Heart left ventricle (tissue), 16 donors: Measurements from ENCODE around the gene DOK7. TPM values are rescaled to one million over a fixed set of nuclear protein-coding genes. Genes with fewer than 3 reads are reported as not detected.
A peak's percentile ranks its signal among the peaks of the same experiment; 100 is the strongest.

Experiments
- ATAC-seq, 4 donors: fragments of 200-7000 bp; cut with Tn5 transposase; one replicate each; pipeline ENCODE4 v1.9.1; 2020 to 2022; ENCODE audit warnings: moderate library complexity in 4 of 4, mild to moderate bottlenecking in 3 of 4, moderate number of reproducible peaks in 1 of 4
- DNase-seq, 5 donors: peaks; one replicate each; pipeline ENCODE4 v3.0.0-alpha.2; 2020
- H3K27ac ChIP-seq, 12 donors: fragments of 200-600 bp; sonication (generic) in 4 of 12; one replicate each; pipeline versions ENCODE4 v1.5.0 to v1.8.0; 2016 to 2022; ENCODE audit warnings: mild to moderate bottlenecking in 2 of 12
- H3K27me3 ChIP-seq, 9 donors: fragments of 200-600 bp; sonication (generic) in 2 of 9; one replicate each; pipeline versions ENCODE4 v1.5.1 to v1.8.0; 2016 to 2022; ENCODE audit warnings: mild to moderate bottlenecking in 3 of 9
- H3K36me3 ChIP-seq, 9 donors: fragments of 200-600 bp; sonication (generic) in 2 of 9; one replicate each; pipeline versions ENCODE4 v1.5.0 to v1.8.0; 2018 to 2022; ENCODE audit warnings: mild to moderate bottlenecking in 2 of 9
- H3K4me1 ChIP-seq, 12 donors: fragments of 200-600 bp; sonication (generic) in 4 of 12; one replicate each; pipeline versions ENCODE4 v1.5.0 to v1.8.0; 2016 to 2022; ENCODE audit warnings: mild to moderate bottlenecking in 3 of 12
- H3K4me3 ChIP-seq, 12 donors: fragments of 200-600 bp; sonication (generic) in 4 of 12; one replicate each; pipeline versions ENCODE4 v1.5.0 to v1.8.0; 2017 to 2022; ENCODE audit warnings: mild to moderate bottlenecking in 9 of 12, moderate library complexity in 4 of 12
- H3K9me3 ChIP-seq, 12 donors: fragments of 200-600 bp; sonication (generic) in 4 of 12; one replicate each; pipeline versions ENCODE4 v1.5.0 to v1.8.0; 2016 to 2022; ENCODE audit warnings: mild to moderate bottlenecking in 1 of 12
- POLR2A ChIP-seq, 2 donors: fragments of 450-650 bp; IDR thresholded peaks; one replicate each; pipeline ENCODE4 v1.6.1; 2017; ENCODE audit warnings: antibody characterized with exemption in 2 of 2, mild to moderate bottlenecking in 2 of 2, moderate library complexity in 2 of 2
- WGBS, 4 donors: extraction: QIAGEN DNeasy Blood & Tissue Kit in 2 of 4; methylation state at CpG; one replicate each; pipeline versions ENCODE4 v1.1.5 to v1.1.7; 2013 to 2018; 5-methylcytosine and 5-hydroxymethylcytosine counted together
- intact Hi-C, 10 donors: fragments of 100-400 bp; cut with DNase I; formaldehyde crosslinking; loops; one replicate each; pipeline versions ENCODE4 v1.11.1 to v1.14.2; 2022
- polyA plus RNA-seq, 2 donors: library from polyadenylated mRNA; stranded (reverse); fragments of 200-250 nt; gene quantifications; one replicate each; pipeline ENCODE4 v1.2.3, GENCODE V29; 2013
- total RNA-seq, 9 donors: library from RNA; depleted of rRNA in 2 of 9; stranded (reverse); fragments of >200 nt in 2 of 9; fragmentation: NEBNext Ultra II Directional in 3 of 9; extraction: Animal tissue kit (Norgen Biotek cat#: 25700) in 3 of 9; gene quantifications; one replicate each; pipeline versions ENCODE4 v1.1.0 to v1.2.4, GENCODE V29; 2016 to 2023
- TF ChIP-seq, protein P1 (sequence below), 12 donors: fragments of 200-600 bp; sonication (generic) in 4 of 12; IDR thresholded peaks; one replicate each; pipeline versions ENCODE4 v1.5.0 to v1.8.0; 2018 to 2022; ENCODE audit warnings: antibody characterized with exemption in 12 of 12, mild to moderate bottlenecking in 5 of 12
- donor health status: ischemic (EF 13 %, LVEDD 7.1; RV severe dilation, severe dysfunction).
- donor health status: healthy with polysubstance abuse.
- donor health status: DM: no; HTN: yes; CAD: no.
- donor health status: DM: no; HTN: no; CAD: no.
- donor health status: ischemic (EF 25% LVEDD 6.9; RV normal size, moderate dysfunction).
- donor health status: ischemic (EF 25% LVEDD 5.7; RV mildly dilated, moderate dysfunction).
- donor health status: healthy.
- donor health status: DM: yes; HTN: yes; CAD: no.
- donor health status: ischemic (EF 35%, LVEDD 5.7; RV mildly dilated, moderate dysfunction).
- donor health status: nonischemic (EF 11% LVEDD 7.7; RV severe dilation, severe dysfunction).
- donor health status: DM: yes; HTN: yes; CAD: no.
- donor health status: PGD.
- donor health status: ischemic (EF 29% LVEDD 5.4; RV normal size, mild dysfunction).
- donor health status: nonischemic (EF 23%, LVEDD 6.1; RV moderate dilation, normal function).

The DOK7 gene
- total and polyA plus RNA-seq, 11 donors = 27.7 to 89.5 (median 40.0) TPM

GRCh38 chr4:3418029-3418762, 44.9 kb upstream of the DOK7 start:
- Histone ChIP-seq H3K9me3 (no peaks in the 10 kb centered on the region), H3K4me1 (peaks cover 0 to 5% (median 0%) of the 10 kb centered on the region in 12 donors), H3K27ac (no peak overlapping the region), H3K36me3 (peaks cover 0 to 59% (median 41%) of the 10 kb centered on the region in 9 donors), H3K4me3 (no peak overlapping the region), H3K27me3 (no peaks in the 10 kb centered on the region)
- DNase-seq (peak in 2 of 5 donors; percentile 25 to 57), ATAC-seq (peak in 1 of 4 donors; percentile 37)
- intact Hi-C loops = no loop called here
- 85 to 92% (median 87%) methylated on average over 20 to 22 of the region's 22 CpGs for WGBS, 4 donors
- no peak for TF ChIP-seq POLR2A (IDR thresholded peaks at IDR 0.05)
- TF ChIP-seq, protein P1, sequence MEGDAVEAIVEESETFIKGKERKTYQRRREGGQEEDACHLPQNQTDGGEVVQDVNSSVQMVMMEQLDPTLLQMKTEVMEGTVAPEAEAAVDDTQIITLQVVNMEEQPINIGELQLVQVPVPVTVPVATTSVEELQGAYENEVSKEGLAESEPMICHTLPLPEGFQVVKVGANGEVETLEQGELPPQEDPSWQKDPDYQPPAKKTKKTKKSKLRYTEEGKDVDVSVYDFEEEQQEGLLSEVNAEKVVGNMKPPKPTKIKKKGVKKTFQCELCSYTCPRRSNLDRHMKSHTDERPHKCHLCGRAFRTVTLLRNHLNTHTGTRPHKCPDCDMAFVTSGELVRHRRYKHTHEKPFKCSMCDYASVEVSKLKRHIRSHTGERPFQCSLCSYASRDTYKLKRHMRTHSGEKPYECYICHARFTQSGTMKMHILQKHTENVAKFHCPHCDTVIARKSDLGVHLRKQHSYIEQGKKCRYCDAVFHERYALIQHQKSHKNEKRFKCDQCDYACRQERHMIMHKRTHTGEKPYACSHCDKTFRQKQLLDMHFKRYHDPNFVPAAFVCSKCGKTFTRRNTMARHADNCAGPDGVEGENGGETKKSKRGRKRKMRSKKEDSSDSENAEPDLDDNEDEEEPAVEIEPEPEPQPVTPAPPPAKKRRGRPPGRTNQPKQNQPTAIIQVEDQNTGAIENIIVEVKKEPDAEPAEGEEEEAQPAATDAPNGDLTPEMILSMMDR (IDR thresholded peaks at IDR 0.05) = no peak

DNA sequence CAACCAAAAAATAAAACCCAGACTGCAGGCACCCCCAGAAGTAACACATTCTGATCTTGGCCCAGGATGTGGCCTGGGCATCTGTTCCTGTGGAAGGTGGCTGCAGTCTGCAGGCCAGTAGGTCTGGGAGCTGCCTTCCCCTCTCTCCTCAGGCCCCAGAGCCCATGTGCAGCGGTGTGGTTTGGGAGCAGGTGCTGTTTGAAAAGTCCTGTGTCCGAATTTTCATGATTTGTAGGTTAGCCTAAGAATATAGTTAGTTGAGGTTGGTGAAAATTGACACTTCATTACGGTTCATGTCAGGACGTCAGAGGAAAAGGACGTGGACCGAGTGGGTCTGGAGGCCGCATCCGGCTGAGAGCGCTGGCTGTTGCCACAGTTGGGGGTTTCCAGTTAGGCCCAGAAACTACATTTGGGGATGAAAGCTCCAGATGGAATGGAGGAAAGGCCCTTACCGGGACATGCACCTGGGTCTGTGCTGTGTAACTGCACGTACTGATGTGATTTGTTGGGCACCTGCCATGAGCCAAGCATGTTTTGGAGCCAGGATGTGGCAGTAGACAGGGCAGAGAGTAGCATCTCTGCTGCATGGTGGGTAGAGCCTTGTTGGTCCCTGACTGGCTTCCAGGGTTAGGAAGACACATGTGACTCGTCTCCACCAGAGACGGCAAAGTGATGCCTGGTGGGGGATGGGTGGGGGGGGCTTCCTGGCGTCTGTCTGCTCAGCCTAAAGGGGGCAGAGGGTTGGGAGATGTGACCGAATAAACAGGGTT, 43.1 kb upstream of the DOK7 start:
- no peaks in the 10 kb centered on the region for H3K27me3 ChIP-seq
- no peak for ATAC-seq
- no peak overlapping the region for H3K27ac ChIP-seq
- H3K9me3 ChIP-seq = no peaks in the 10 kb centered on the region
- peak in 2 of 5 donors; percentile 2 to 21 for DNase-seq
- H3K4me3 ChIP-seq = no peak overlapping the region
- intact Hi-C loops = no loop called here
- H3K4me1 ChIP-seq = no peaks in the 10 kb centered on the region
- peaks cover 0 to 71% (median 54%) of the 10 kb centered on the region in 9 donors for H3K36me3 ChIP-seq
- TF ChIP-seq, protein P1 (IDR thresholded peaks at IDR 0.05) = no peak
- TF ChIP-seq POLR2A (IDR thresholded peaks at IDR 0.05) = no peak
- WGBS, 4 donors = 84 to 91% (median 88%) methylated on average over 15 of the region's 15 CpGs

GRCh38 chr4:3420606-3420955, 42.5 kb upstream of the DOK7 start:
- Histone ChIP-seq H3K36me3 (peaks cover 0 to 69% (median 53%) of the 10 kb centered on the region in 9 donors), H3K4me3 (no peak overlapping the region), H3K9me3 (no peaks in the 10 kb centered on the region), H3K4me1 (no peaks in the 10 kb centered on the region), H3K27ac (no peak overlapping the region), H3K27me3 (no peaks in the 10 kb centered on the region)
- DNase-seq (peak in 3 of 5 donors; percentile 10 to 40 (median 20)), ATAC-seq (no peak)
- TF ChIP-seq, protein P1 (IDR thresholded peaks at IDR 0.05) = no peak
- no peak for TF ChIP-seq POLR2A (IDR thresholded peaks at IDR 0.05)
- 89 to 92% (median 90%) methylated on average over 12 of the region's 12 CpGs for WGBS, 4 donors
- intact Hi-C loops = no loop called here

DNA sequence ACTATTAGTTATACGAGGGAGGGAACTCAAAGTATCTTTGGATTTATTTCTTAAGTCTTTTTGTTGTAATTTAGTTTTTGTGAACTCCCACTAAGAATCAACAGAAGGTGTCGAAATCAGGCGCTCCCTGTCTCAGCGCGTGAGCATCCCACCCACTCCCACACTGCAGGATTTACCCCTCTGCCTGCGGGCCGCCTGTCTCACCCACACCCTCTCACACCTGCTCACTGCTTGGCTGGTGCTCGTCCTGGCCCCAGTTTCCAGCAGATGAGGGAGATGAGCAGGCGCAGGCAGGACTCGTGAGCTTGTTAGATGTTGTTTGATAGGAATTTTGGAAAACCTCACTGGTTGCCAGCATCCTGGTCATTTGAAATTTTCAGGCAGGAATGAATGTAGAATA, 42.1 kb upstream of the DOK7 start:
- ATAC-seq (no peak), DNase-seq (peak in 2 of 5 donors; percentile 6 to 30)
- peaks cover 0 to 65% (median 50%) of the 10 kb centered on the region in 9 donors for H3K36me3 ChIP-seq
- no peak for TF ChIP-seq POLR2A (IDR thresholded peaks at IDR 0.05)
- TF ChIP-seq, protein P1 (IDR thresholded peaks at IDR 0.05) = no peak
- intact Hi-C loops = no loop called here
- WGBS, 4 donors = 93 to 95% (median 94%) methylated on average over 10 of the region's 10 CpGs
- H3K9me3 ChIP-seq = no peaks in the 10 kb centered on the region
- no peaks in the 10 kb centered on the region for H3K4me1 ChIP-seq
- no peaks in the 10 kb centered on the region for H3K27me3 ChIP-seq
- H3K27ac ChIP-seq = no peak overlapping the region
- no peak overlapping the region for H3K4me3 ChIP-seq
